Gastroesophageal sphincter (tissue), 3 donors: ENCODE data around the gene ZNF503.

Experiments
- EP300 ChIP-seq: sonication (generic); formaldehyde crosslinking; IDR thresholded peaks from one replicate; pipeline ENCODE4 v1.6.1; 2017; ENCODE audit warnings: antibody characterized with exemption, mild to moderate bottlenecking
- POLR2A ChIP-seq, 2 donors: fragments of 450-650 bp; IDR thresholded peaks; one replicate each; pipeline ENCODE4 v1.6.1; 2017; ENCODE audit warnings: antibody characterized with exemption in 2 of 2, mild to moderate bottlenecking in 2 of 2, moderate library complexity in 1 of 2
- POLR2AphosphoS5 ChIP-seq: sonication (generic); formaldehyde crosslinking; IDR thresholded peaks from one replicate; pipeline ENCODE4 v1.6.1; 2017; ENCODE audit warnings: antibody characterized with exemption
- TF ChIP-seq, protein P1 (sequence below), 4 experiments: fragments of 200-600 bp in 2 of 4; fragments of 450-650 bp in 2 of 4; sonication (generic) in 1 of 4; IDR thresholded peaks; one replicate each; pipeline ENCODE4 v1.5.1; 2017 to 2019; ENCODE audit warnings: antibody characterized with exemption in 4 of 4, mild to moderate bottlenecking in 2 of 4, moderate library complexity in 2 of 4

DNA sequence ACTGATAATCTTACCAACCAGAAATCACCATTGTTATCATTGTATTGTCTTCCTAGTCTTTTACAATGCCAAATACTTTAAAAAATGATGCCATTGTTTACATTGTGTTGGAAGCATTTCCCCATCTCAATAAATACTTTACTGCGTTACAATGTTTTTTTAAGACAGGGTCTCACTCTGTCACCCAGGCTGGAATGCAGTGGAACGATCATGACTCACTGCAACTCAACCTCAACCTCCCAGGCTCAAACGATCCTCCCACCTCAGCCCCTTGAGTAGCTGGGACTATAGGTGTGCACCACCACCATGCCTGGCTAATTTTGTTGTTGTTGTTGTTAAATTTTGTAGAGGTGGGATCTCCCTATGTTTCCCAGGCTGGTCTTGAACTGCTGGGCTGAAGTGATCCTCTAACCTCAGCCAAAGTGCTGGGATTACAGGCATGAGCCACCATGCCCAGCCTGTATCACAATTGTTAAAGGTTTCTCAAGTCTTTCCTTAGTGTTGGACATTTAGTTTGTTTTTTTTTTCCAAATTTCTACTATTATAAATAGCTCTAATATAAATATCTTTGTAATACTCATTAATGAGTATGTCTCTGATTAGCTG lies 43.3 kb upstream of the ZNF503 start:
- TF ChIP-seq, protein P1, sequence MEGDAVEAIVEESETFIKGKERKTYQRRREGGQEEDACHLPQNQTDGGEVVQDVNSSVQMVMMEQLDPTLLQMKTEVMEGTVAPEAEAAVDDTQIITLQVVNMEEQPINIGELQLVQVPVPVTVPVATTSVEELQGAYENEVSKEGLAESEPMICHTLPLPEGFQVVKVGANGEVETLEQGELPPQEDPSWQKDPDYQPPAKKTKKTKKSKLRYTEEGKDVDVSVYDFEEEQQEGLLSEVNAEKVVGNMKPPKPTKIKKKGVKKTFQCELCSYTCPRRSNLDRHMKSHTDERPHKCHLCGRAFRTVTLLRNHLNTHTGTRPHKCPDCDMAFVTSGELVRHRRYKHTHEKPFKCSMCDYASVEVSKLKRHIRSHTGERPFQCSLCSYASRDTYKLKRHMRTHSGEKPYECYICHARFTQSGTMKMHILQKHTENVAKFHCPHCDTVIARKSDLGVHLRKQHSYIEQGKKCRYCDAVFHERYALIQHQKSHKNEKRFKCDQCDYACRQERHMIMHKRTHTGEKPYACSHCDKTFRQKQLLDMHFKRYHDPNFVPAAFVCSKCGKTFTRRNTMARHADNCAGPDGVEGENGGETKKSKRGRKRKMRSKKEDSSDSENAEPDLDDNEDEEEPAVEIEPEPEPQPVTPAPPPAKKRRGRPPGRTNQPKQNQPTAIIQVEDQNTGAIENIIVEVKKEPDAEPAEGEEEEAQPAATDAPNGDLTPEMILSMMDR (IDR thresholded peaks at IDR 0.05), result no peak
- no peak for TF ChIP-seq POLR2A (IDR thresholded peaks at IDR 0.05)
- TF ChIP-seq POLR2AphosphoS5, result no peak
- TF ChIP-seq EP300, result no peak
